HUES64 (cell line): ENCODE measurements around the gene RTL10.

ENCODE experiments used
- H3K27ac ChIP-seq: 2 replicates; pipeline ENCODE4 v1.7.0; 2013; ENCODE audit warnings: low read depth, low read length, inconsistent platforms
- H3K27me3 ChIP-seq: 2 replicates; pipeline ENCODE4 v1.6.1; 2013; ENCODE audit warnings: mild to moderate bottlenecking, low read length; ENCODE audit not compliant: insufficient read depth
- H3K36me3 ChIP-seq: 2 replicates; pipeline ENCODE4 v1.6.1; 2013; ENCODE audit warnings: mild to moderate bottlenecking, low read length; ENCODE audit not compliant: insufficient read depth
- H3K4me1 ChIP-seq: 2 replicates; pipeline ENCODE4 v1.6.1; 2013; ENCODE audit warnings: mild to moderate bottlenecking, low read length, moderate library complexity; ENCODE audit not compliant: insufficient read depth
- H3K4me3 ChIP-seq: 2 replicates; pipeline ENCODE4 v1.5.1; 2013; ENCODE audit warnings: mild to moderate bottlenecking, low read length, moderate library complexity
- H3K9ac ChIP-seq: 2 replicates; pipeline ENCODE4 v1.6.1; 2013; ENCODE audit warnings: mild to moderate bottlenecking, low read depth, low read length
- H3K9me3 ChIP-seq: 2 replicates; pipeline ENCODE4 v1.6.1; 2013; ENCODE audit warnings: low read depth, low read length; ENCODE audit not compliant: insufficient read depth
- WGBS: fragments of 150-250, 120-280 bp; methylation state at CpG from one replicate; pipeline ENCODE4 v1.1.7; 2013; ENCODE audit warnings: missing lambda C conversion rate; 5-methylcytosine and 5-hydroxymethylcytosine counted together

The RTL10 gene

DNA sequence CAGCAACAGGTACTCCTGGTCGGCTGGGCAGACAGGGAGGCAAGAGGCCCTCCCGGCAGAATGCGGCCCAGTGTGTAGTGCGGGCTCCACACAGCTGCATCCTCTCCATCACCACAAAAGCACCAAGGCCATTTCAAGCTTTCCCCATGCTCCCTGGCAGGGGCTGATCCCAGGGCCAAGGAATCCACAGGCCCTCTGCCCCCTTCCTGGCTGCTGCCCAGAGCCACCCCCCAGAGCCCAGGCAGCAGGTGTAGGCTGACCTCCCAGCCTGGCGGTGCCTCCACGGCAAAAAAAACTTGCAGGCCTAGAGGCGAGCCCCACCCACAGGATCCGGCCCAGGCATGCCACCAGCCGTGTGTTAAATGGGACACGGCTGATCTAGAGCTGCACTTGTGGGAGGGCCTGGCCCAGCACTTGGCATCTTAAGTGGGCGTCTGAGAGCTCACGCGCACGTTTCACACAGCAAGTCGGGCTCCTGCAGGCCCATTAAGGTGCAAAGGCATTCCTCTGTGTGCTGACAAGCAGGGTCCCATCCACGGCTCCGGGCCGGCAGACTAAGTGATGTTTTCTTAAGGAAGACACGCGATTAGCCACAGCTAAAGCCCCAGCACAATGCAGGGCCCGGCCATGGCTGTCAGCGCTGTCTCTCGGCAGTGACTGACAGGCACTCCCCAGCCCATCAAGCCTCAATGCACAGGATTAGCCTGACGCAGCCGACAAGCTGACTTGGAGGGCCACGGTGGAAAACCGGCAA is 19.8 kb upstream of the RTL10 start:
- Histone ChIP-seq H3K27ac (no peak overlapping the region), H3K27me3 (no peaks in the 10 kb centered on the region), H3K9me3 (no peaks in the 10 kb centered on the region), H3K4me1 (no peaks in the 10 kb centered on the region), H3K4me3 (no peak overlapping the region), H3K9ac (no peak overlapping the region), H3K36me3 (peaks cover 5% of the 10 kb centered on the region; the same call in 1 of the 2 replicates)
- WGBS, result 82% methylated on average over 27 of the region's 27 CpGs

DNA sequence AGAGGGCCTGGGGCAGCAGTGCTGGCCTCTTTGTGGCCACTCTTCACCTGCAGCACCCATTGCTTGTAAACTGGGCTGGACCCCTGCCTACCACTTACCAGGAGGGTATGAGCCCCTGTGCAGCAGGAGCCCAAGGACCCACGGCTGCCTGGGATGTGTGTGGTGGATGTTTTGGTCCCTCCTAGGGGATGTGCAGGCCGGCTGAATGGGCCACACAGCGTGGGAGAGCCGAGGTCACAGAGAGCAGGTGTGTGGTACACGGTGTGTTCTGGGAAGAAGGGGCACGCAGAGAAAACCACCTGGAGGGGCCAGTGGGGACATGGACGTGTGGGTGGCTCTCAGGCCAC is 19.3 kb upstream of the RTL10 start:
- no peak overlapping the region for H3K9ac ChIP-seq
- 89% methylated on average over 7 of the region's 7 CpGs for WGBS
- no peaks in the 10 kb centered on the region for H3K27me3 ChIP-seq
- H3K9me3 ChIP-seq, result no peaks in the 10 kb centered on the region
- no peaks in the 10 kb centered on the region for H3K4me1 ChIP-seq
- H3K4me3 ChIP-seq, result no peak overlapping the region
- no peak overlapping the region for H3K27ac ChIP-seq
- peaks cover 5% of the 10 kb centered on the region; the same call in 1 of the 2 replicates for H3K36me3 ChIP-seq

DNA sequence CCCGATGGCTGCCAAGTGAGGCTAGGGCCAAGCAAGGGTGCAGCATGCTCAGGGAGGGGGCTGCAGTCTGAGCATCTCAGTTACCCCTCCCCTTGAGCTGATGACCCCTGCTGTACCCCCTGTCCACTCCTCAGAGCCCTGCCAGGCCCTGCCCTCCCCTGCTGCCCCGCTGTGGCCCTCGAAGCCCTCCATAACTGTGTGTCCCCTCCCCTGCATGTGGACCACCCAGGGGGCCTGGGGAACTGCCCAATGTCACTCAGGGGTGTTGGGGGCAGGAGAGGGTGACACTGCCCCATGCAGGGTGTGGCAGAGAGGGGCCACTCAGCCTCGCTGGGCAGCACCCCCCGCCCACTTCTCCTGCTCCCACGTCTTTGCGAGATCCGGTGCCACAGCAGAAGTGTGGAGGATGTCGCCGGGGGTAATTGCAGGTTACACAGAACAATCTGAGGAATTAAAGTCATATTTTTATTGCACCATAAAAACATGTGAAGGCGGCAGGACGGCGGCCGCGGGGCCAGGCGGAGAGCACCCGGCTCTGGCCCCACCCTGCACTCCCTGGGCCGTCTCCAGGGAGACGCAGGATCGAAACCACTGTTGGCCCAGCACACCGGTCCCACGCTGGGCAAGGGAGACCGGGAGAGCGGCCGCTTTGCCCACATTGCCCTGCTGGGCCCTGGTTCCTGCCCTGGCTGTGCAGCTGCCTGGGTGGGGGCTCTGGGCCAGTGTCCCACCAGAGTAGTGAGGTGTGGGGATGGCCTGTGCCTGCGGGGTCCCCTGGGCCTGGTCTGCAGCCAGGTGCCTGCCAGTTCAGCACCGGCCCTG is 18.7 kb upstream of the RTL10 start:
- WGBS, result 95% methylated on average over 27 of the region's 27 CpGs
- no peak overlapping the region for H3K27ac ChIP-seq
- H3K9ac ChIP-seq, result no peak overlapping the region
- no peaks in the 10 kb centered on the region for H3K9me3 ChIP-seq
- peaks cover 5% of the 10 kb centered on the region; the same call in 1 of the 2 replicates for H3K36me3 ChIP-seq
- no peaks in the 10 kb centered on the region for H3K27me3 ChIP-seq
- no peaks in the 10 kb centered on the region for H3K4me1 ChIP-seq
- H3K4me3 ChIP-seq, result no peak overlapping the region

DNA sequence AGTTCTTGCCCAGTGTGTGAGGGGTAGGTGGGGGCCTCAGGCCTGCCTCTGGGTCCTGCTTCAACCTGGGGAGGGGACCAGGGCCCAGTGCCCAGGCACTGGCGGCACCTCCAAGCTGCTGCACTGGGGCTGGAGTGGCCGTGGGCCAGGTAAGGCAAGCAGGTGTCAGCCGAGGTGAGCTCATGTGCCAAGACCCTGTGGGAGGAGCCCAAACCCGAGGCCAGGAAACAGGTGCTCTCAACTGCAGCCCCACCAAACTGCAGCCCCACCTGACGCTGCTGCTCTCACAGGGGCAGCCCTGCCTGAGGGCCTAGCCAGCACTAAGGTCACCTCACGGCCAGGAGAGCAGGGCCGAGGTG is 18.1 kb upstream of the RTL10 start:
- 88% methylated on average over 7 of the region's 7 CpGs for WGBS
- Histone ChIP-seq H3K27me3 (no peaks in the 10 kb centered on the region), H3K4me3 (no peak overlapping the region), H3K36me3 (no peaks in the 10 kb centered on the region; the same call in 1 of the 2 replicates), H3K27ac (no peak overlapping the region), H3K9me3 (no peaks in the 10 kb centered on the region), H3K4me1 (no peaks in the 10 kb centered on the region), H3K9ac (no peak overlapping the region)

DNA sequence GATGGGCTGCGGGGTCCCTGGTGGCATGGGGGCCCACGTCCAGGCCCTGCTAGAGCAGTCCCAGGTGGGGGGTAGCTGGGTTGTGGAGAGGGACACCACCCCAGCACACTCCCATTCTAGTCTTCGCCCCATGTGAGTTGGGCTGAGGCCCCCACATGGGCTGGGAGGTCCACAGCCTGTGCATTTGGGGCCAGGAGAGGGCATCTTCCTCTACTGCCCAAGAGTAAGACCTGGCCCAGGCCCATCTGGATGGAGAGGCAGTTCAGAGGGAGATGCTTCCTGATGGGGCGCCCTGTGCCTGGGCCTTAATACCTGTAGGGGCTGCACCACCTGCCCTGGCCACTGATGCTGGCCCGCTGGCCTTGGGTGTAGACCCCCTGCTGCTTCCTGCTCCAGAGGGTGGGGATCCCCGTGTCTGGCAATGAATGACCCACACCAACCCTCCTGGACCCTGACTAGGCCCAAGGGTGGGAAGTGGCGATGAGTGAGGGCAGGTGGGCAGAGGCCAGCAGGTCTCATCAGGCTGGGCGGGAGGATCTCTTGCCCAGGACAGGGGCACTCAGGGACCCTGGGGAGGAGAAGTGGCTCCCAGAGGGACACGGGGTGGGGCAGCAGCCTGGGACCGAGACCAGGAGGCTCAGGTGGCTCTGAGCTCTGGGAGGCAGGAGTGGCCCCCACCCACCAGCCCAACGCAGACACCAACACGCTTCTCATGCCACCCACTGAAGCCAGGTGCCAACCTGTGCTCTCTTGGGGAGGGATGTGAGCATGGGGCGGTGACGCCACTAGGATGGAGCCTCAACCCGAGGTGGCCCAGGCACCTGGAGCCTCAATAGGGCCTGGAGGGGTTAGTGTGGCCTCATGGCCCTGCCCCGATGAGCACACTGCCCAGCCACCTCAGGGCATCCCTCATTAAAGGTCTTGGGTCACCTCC is 17.4 kb upstream of the RTL10 start:
- Histone ChIP-seq H3K27me3 (no peaks in the 10 kb centered on the region), H3K9ac (no peak overlapping the region), H3K9me3 (no peaks in the 10 kb centered on the region), H3K27ac (no peak overlapping the region), H3K4me1 (no peaks in the 10 kb centered on the region), H3K4me3 (no peak overlapping the region), H3K36me3 (no peaks in the 10 kb centered on the region)
- 97% methylated on average over 16 of the region's 16 CpGs for WGBS

DNA sequence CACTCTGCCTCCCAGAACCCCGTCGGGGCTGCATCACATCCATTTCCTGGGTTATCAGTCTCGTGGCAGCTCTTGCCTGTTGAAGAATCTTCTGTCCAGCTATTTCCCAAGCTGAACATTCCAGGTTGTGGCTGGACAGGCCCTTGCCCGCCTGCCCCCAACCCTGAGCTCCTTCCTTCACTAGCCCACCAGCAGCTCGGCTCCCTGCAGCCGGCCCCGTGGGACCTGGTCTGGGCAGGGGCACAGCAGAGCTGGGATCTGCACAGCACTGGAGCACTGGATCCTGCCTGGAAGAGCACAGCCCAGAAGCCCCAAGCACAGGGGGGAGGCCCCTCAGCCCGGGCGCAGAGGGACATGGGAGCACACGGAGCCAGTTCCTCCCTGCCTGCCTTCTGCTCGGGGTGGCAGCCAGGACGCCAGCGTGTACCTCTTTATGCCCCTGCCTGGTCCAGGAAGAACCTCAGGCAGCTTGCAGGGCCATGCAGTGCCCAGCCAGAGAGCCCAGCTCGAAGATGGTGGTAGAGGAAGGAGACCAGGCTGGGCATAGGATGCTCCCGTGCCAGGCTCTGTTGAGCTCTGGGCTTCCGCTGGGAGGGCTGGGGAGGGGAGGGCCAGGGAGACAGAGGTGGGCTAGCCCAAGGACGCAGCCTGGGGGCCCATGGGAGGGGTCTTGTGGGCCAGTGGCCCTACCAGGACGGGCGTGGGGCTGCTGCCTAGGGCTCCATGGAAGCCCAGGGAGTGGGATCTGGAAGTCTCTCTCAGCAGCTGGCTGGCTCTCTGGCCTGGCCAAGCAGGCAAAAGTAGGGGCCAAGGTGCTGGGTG is 16.6 kb upstream of the RTL10 start:
- Histone ChIP-seq H3K9me3 (no peaks in the 10 kb centered on the region), H3K9ac (no peak overlapping the region), H3K36me3 (no peaks in the 10 kb centered on the region), H3K27me3 (no peaks in the 10 kb centered on the region), H3K4me1 (no peaks in the 10 kb centered on the region), H3K27ac (no peak overlapping the region), H3K4me3 (no peak overlapping the region)
- WGBS, result 91% methylated on average over 19 of the region's 19 CpGs

DNA sequence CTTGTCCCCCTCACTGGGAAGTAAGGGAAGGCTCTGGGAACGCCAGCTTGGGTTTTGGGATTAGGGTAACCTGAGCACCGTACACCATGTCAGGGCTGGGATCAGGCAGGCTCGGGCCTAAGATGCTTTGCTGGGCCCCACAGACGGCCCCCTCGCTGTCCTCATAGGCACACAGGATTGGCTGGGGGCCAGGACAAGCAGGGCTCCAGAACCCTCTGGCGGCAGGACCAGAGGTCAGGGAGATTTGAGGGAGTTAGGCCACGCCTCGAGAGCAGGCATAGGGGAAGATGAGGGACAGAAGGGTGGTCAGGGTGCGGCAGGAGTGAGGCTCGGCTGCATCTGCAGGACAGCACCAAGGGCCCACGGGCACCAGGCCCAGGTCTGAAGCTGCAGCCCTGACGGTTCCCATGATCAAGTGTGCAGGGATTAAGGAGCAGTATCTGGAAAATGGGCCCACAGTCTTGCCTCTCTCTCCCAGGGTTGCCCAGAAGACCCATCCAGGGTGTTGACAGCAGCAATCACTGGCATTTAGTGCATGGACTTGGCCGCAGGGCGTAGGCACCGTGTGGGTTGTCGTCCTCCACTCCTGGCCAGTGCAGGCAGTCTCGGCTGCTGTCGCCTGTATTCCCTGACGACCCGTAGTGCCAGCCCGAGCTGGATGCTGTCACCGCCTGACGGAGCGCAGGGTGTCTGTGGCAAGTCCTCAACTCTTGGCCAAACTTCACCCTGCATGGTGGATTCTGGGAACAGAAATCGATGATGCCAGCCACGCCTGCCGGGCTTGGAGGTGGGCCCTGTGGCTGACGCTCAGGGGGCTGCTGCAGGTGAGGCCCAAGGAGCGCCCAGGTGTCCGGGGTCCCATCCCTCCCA is 15.7 kb upstream of the RTL10 start:
- Histone ChIP-seq H3K27me3 (no peaks in the 10 kb centered on the region), H3K36me3 (no peaks in the 10 kb centered on the region), H3K4me1 (no peaks in the 10 kb centered on the region), H3K27ac (no peak overlapping the region), H3K4me3 (no peak overlapping the region), H3K9ac (no peak overlapping the region), H3K9me3 (no peaks in the 10 kb centered on the region)
- 92% methylated on average over 30 of the region's 30 CpGs for WGBS

DNA sequence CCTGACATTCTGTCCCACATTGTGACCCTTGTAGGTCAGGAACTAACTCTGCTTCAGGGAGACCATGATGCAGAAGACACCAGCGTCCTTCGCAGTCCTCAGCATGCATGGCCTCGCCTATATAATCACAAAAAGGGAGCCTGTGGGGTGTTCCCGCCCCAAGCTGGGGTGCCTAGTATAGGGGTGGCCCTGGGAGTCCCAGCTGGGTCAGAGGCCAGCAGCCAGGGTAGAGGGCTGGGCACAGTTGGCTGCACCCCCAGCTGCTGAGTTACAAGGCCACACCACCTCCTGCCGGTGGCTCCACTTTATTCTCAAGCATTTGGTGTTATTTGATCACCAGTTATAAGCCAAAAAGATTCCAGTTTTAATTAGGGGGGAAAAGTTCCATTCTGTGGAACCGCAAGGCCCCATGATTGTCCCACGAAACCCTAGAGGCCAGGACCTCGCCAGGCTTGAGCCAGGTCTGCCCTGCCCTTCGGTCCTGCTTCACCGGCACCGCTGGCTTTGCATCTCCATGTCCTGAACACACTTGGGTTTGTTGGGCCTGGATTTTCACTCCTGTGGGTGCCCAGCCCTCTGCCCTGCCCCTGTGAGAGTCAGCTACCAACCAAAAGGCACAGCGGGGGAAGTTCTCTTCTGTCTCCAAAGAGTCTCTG is 15.0 kb upstream of the RTL10 start:
- WGBS, result 93% methylated on average over 12 of the region's 12 CpGs

DNA sequence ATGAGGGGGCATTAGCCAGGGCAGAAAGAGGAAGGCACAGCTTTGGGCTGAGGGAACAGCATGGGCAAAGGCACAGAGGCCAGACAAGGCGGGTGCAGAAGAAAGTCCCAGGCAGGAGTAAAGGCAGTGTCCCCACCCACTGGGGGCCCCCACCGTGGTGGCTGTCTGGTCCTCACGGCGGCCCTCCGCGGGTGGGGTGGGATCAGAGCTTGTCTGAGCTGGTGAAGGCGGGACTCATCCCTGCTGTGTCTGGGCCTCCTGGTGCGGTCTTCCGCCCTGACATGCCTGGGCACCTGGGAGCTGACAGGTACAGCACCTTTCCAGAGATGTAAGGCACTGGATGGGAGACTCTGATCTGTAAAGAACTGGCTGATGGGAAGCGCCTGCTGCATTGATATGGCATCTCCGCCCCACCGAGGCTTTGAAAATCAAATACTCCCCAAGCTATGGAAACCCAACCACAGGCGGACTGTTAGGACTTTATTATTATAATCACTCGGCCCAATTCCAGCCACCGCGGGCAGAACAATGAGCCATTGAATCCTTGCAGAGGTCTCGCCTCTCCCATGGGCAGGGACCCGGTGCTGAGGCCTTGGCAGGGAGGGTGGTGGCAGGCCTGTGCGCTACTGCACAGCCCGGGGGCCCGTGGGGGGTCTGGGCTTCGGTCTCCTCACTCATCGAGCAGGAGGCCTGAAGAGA is 14.2 kb upstream of the RTL10 start:
- no peak overlapping the region for H3K9ac ChIP-seq
- H3K4me3 ChIP-seq, result no peak overlapping the region
- no peak overlapping the region for H3K27ac ChIP-seq
- no peaks in the 10 kb centered on the region for H3K9me3 ChIP-seq
- no peaks in the 10 kb centered on the region for H3K36me3 ChIP-seq
- no peaks in the 10 kb centered on the region for H3K27me3 ChIP-seq
- WGBS, result 79% methylated on average over 23 of the region's 23 CpGs
- H3K4me1 ChIP-seq, result no peaks in the 10 kb centered on the region

More for the DNA sequence above, 15.0 kb upstream of the RTL10 start:
- no peak overlapping the region for H3K27ac ChIP-seq
- no peaks in the 10 kb centered on the region for H3K9me3 ChIP-seq
- no peak overlapping the region for H3K4me3 ChIP-seq
- no peaks in the 10 kb centered on the region for H3K27me3 ChIP-seq
- H3K4me1 ChIP-seq, result no peaks in the 10 kb centered on the region
- no peak overlapping the region for H3K9ac ChIP-seq
- H3K36me3 ChIP-seq, result no peaks in the 10 kb centered on the region
